AG09319 (cell line): ENCODE results near the gene TJP2.

ENCODE experiments used
- DNase-seq: peaks from one replicate; pipeline ENCODE4 v3.0.0-alpha.2; 2010; ENCODE audit warnings: low read depth; ENCODE audit errors: extremely low read depth
- CTCF ChIP-seq: IDR thresholded peaks from 2 replicates; pipeline ENCODE4 v1.5.1; 2011; ENCODE audit warnings: low read depth, mild to moderate bottlenecking, inconsistent platforms, low read length, moderate library complexity

TJP2 gene

GRCh38 chr9:69232135-69232534 is 58.1 kb downstream of the TJP2 start:
- no peak for DNase-seq
- no peak for TF ChIP-seq CTCF

GRCh38 chr9:69234683-69235082 is 60.6 kb downstream of the TJP2 start:
- DNase-seq, result no peak
- TF ChIP-seq CTCF, result no peak

- DNase-seq, result no peak
- TF ChIP-seq CTCF, result no peak
These were observed 62.1 kb downstream of the TJP2 start for GRCh38 chr9:69236188-69236587.

- no peak for DNase-seq
- TF ChIP-seq CTCF, result no peak
These were observed 63.7 kb downstream of the TJP2 start for GRCh38 chr9:69237702-69238295.

- DNase-seq, result no peak
- TF ChIP-seq CTCF, result no peak
These were observed 69.0 kb downstream of the TJP2 start for GRCh38 chr9:69243116-69243515.

GRCh38 chr9:69246629-69247028 is 72.6 kb downstream of the TJP2 start:
- no peak for DNase-seq
- no peak for TF ChIP-seq CTCF

GRCh38 chr9:69248005-69248404 is 73.9 kb downstream of the TJP2 start:
- TF ChIP-seq CTCF, result no peak
- no peak for DNase-seq
